Activated T-helper 9 cell treated with anti-CD3 and anti-CD28 coated beads, Interleukin-2, amount 50 U/mL, for 16 hours (primary cell): ENCODE data around the gene NMBR.
"Not testable (repeated sequence)": the region's sequence is repeated elsewhere in the genome, so short reads cannot be mapped to it uniquely, and the experiment has no call there.

ENCODE experiments used
- DNase-seq: peaks from one replicate; pipeline ENCODE4 v3.0.0-alpha.2; 2020; ENCODE audit warnings: low read depth

NMBR gene

GRCh38 chr6:142058551-142059290 lies 88.2 kb downstream of the NMBR start:
- no peak for DNase-seq

GRCh38 chr6:142055219-142055618 lies 91.7 kb downstream of the NMBR start:
- no peak for DNase-seq

GRCh38 chr6:142051404-142051803 lies 95.5 kb downstream of the NMBR start:
- no peak for DNase-seq

- DNase-seq: no peak
These were observed 98.3 kb downstream of the NMBR start for GRCh38 chr6:142048593-142048980.

- no peak for DNase-seq
These were observed 98.9 kb downstream of the NMBR start for GRCh38 chr6:142047934-142048592.

- no peak for DNase-seq
These were observed 101.3 kb downstream of the NMBR start for GRCh38 chr6:142045380-142046278.

GRCh38 chr6:142035890-142036289 lies 111.0 kb downstream of the NMBR start:
- DNase-seq: no peak

- DNase-seq: no peak
These were observed 115.9 kb downstream of the NMBR start for GRCh38 chr6:142031035-142031434.

- no peak for DNase-seq
These were observed 116.8 kb downstream of the NMBR start for GRCh38 chr6:142030115-142030619.

- no peak for DNase-seq
These were observed 118.4 kb downstream of the NMBR start for GRCh38 chr6:142028527-142028926.

GRCh38 chr6:142027804-142028203 lies 119.1 kb downstream of the NMBR start:
- not testable (repeated sequence) for DNase-seq

- DNase-seq: no peak
These were observed 119.8 kb downstream of the NMBR start for GRCh38 chr6:142027074-142027473.

- no peak for DNase-seq
These were observed 120.5 kb downstream of the NMBR start for GRCh38 chr6:142026471-142026870.
